SK-N-SH treated with all-trans-retinoic acid at 6 μM for 48 hours (cell line): Measurements from ENCODE around the gene RBM19.

Experiments used
- BACH2 ChIP-seq: fragments of 250-450 bp; sonication (Bioruptor Pico); IDR thresholded peaks from 2 replicates; pipeline ENCODE4 v1.9.0; 2021; ENCODE audit warnings: mild to moderate bottlenecking, borderline replicate concordance
- CSDC2 ChIP-seq: fragments of 250-450 bp; sonication (Bioruptor Pico); IDR thresholded peaks from 2 replicates; pipeline ENCODE4 v1.5.0; 2020; ENCODE audit warnings: mild to moderate bottlenecking, moderate library complexity
- GLIS3 ChIP-seq: fragments of 250-450 bp; sonication (Bioruptor Pico); IDR thresholded peaks from 2 replicates; pipeline ENCODE4 v1.5.0; 2020; ENCODE audit warnings: mild to moderate bottlenecking, moderate library complexity
- ISL1 ChIP-seq: fragments of 250-450 bp; sonication (Bioruptor Pico); IDR thresholded peaks from 2 replicates; pipeline ENCODE4 v2.1.2; 2022; ENCODE audit warnings: mild to moderate bottlenecking, moderate library complexity
- POU6F1 ChIP-seq: fragments of 250-450 bp; sonication (Bioruptor Pico); IDR thresholded peaks from 2 replicates; pipeline ENCODE4 v1.8.0; 2021; ENCODE audit warnings: low read depth, mild to moderate bottlenecking, moderate library complexity, borderline replicate concordance
- PPARA ChIP-seq: fragments of 250-450 bp; sonication (Bioruptor Pico); IDR thresholded peaks from 2 replicates; pipeline ENCODE4 v1.5.0; 2020; ENCODE audit warnings: mild to moderate bottlenecking, borderline replicate concordance
- SNAI2 ChIP-seq: fragments of 250-450 bp; sonication (Bioruptor Pico); IDR thresholded peaks from 2 replicates; pipeline ENCODE4 v1.5.0; 2020; ENCODE audit warnings: mild to moderate bottlenecking, moderate library complexity
- TCF4 ChIP-seq: fragments of 250-450 bp; sonication (Bioruptor Pico); IDR thresholded peaks from 2 replicates; pipeline ENCODE4 v1.8.0; 2021; ENCODE audit warnings: mild to moderate bottlenecking, moderate library complexity, borderline replicate concordance
- TSHZ2 ChIP-seq: fragments of 250-450 bp; sonication (Bioruptor Pico); IDR thresholded peaks from 2 replicates; pipeline ENCODE4 v1.5.0; 2020; ENCODE audit warnings: mild to moderate bottlenecking, moderate library complexity
- ZFP30 ChIP-seq: fragments of 450-650 bp; formaldehyde crosslinking; IDR thresholded peaks from 2 replicates; pipeline ENCODE4 v1.5.0; 2022; ENCODE audit warnings: mild to moderate bottlenecking, moderate library complexity
- ZNF565 ChIP-seq: fragments of 450-650 bp; formaldehyde crosslinking; conservative IDR thresholded peaks from 2 replicates; pipeline ENCODE4 v1.5.0; 2020; ENCODE audit warnings: low read depth, mild to moderate bottlenecking, moderate library complexity
- TF ChIP-seq, protein P1 (sequence below): fragments of 250-450 bp; sonication (Bioruptor Pico); IDR thresholded peaks from 2 replicates; pipeline ENCODE4 v1.5.1; 2020; ENCODE audit warnings: low read depth, mild to moderate bottlenecking, moderate library complexity
- TF ChIP-seq, protein P2 (sequence below): fragments of 250-450 bp; sonication (Bioruptor Pico); IDR thresholded peaks from 2 replicates; pipeline ENCODE4 v1.8.0; 2020; ENCODE audit warnings: mild to moderate bottlenecking, moderate library complexity, borderline replicate concordance

- no peak for TF ChIP-seq ZFP30 (CRISPR knock-in tag)
- no peak for TF ChIP-seq ISL1 (CRISPR knock-in tag)
- TF ChIP-seq TCF4 (CRISPR knock-in tag) = no peak
- TF ChIP-seq, protein P1, sequence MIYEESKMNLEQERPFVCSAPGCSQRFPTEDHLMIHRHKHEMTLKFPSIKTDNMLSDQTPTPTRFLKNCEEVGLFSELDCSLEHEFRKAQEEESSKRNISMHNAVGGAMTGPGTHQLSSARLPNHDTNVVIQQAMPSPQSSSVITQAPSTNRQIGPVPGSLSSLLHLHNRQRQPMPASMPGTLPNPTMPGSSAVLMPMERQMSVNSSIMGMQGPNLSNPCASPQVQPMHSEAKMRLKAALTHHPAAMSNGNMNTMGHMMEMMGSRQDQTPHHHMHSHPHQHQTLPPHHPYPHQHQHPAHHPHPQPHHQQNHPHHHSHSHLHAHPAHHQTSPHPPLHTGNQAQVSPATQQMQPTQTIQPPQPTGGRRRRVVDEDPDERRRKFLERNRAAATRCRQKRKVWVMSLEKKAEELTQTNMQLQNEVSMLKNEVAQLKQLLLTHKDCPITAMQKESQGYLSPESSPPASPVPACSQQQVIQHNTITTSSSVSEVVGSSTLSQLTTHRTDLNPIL (CRISPR knock-in tag) = no peak
- TF ChIP-seq, protein P2, sequence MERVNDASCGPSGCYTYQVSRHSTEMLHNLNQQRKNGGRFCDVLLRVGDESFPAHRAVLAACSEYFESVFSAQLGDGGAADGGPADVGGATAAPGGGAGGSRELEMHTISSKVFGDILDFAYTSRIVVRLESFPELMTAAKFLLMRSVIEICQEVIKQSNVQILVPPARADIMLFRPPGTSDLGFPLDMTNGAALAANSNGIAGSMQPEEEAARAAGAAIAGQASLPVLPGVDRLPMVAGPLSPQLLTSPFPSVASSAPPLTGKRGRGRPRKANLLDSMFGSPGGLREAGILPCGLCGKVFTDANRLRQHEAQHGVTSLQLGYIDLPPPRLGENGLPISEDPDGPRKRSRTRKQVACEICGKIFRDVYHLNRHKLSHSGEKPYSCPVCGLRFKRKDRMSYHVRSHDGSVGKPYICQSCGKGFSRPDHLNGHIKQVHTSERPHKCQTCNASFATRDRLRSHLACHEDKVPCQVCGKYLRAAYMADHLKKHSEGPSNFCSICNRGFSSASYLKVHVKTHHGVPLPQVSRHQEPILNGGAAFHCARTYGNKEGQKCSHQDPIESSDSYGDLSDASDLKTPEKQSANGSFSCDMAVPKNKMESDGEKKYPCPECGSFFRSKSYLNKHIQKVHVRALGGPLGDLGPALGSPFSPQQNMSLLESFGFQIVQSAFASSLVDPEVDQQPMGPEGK = no peak
- TF ChIP-seq ZNF565 (CRISPR knock-in tag) = no peak
- TF ChIP-seq BACH2 (CRISPR knock-in tag) = no peak
- no peak for TF ChIP-seq CSDC2 (CRISPR knock-in tag)
- TF ChIP-seq SNAI2 = no peak
- no peak for TF ChIP-seq TSHZ2 (CRISPR knock-in tag)
- TF ChIP-seq PPARA (CRISPR knock-in tag) = no peak
- no peak for TF ChIP-seq GLIS3 (CRISPR knock-in tag)
- no peak for TF ChIP-seq POU6F1
Observed at GRCh38 chr12:113794774-113795173, 171.4 kb downstream of the RBM19 start.
